Measurements from ENCODE around the gene SLC2A8. TPM values are rescaled to one million over a fixed set of nuclear protein-coding genes. Genes with fewer than 3 reads are reported as not detected.
A peak's percentile ranks its signal among the peaks of the same experiment; 100 is the strongest.

Gene SLC2A8
- total and polyA plus RNA-seq, 4 experiments from 2014 or later = 1.1 to 3.2 (median 2.2) TPM

DNA sequence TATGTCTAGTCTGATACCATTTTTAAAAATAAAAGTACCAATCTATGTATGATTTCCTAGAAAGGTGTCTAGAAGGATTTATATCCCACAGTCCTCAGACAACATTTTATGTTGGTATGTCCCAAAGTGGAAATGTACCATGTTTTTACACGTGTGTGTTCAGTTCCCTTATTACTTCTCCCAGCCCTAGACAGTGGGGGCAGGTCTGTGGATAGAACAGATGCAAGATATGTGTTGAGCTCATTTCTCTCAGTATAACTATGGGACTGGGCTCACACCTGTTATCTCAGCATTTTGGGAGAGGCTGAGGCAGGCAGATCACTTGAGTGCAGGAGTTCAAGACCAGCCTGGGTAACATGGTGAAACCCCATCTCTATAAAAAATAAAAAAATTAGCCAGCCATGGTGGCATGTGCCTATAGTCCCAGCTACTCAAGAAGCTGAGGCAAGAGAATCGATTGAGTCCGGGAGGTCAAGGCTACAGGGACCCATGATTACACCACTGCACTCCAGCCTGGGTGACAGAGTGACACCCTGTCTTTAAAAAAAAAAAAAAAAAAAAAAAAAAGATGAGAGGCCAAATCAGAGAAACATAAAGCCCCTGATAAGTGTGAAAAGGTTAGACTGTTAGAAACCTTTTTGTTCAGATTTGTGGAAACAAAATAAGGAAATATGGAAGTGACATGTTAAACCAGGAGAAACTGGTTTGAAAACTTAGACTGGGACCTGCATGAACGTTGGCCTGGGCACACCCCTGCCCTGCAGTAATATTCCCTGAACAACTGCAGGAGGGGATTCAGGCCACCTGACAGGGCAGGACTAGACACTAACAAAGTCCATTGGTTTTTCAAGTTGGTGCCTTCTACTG lies 7.4 kb upstream of the SLC2A8 start:
- ChIA-PET POLR2A (ENCODE audit: partially characterized antibody) (interaction anchor here (0.6 to 3.6 kb wide), 3 partner anchors 7 to 441 kb away, joined by 3 to 30 read pairs (median 19); partner anchors contain the start of genes LRSAM1, RPL12 and SLC2A8), CTCF (ENCODE audit: partially characterized antibody) (no interaction called here)
- Histone ChIP-seq H3K36me3 (ENCODE audit: insufficient read depth, low read length) (no peaks in the 10 kb centered on the region), H3K4me3 (ENCODE audit: low read length in 2 of 2) (no peak overlapping the region), H3K27me3 (ENCODE audit: insufficient read depth, low read length) (peaks cover 62% of the 10 kb centered on the region), H3K4me1 (ENCODE audit: insufficient read depth, low read length) (peaks cover 23% of the 10 kb centered on the region), H3K9me3 (ENCODE audit: control insufficient read depth in 1 of 2, low read length in 2 of 2) (no peaks in the 10 kb centered on the region), H3K27ac (ENCODE audit: low read depth, low read length) (no peak overlapping the region)
- Mint-ChIP-seq H3K4me1 (peaks cover 15 to 18% (median 18%) of the 10 kb centered on the region in 4 donors), H3K4me3 (no peak overlapping the region), H3K27me3 (peaks cover 50 to 57% of the 10 kb centered on the region in 2 donors), H3K36me3 (no peaks in the 10 kb centered on the region), H3K9me3 (peaks cover 0 to 2% (median 0%) of the 10 kb centered on the region in 8 donors), H3K27ac (peak overlapping the region in 2 of 7 donors; percentile 82 to 93)
- intact Hi-C loops (cut with micrococcal nuclease) = loop anchor here (2.0 kb wide), 1 partner anchor 61 kb away; the partner anchor contains the start of genes LRSAM1 and RPL12
- no peak for DNase-seq

DNA sequence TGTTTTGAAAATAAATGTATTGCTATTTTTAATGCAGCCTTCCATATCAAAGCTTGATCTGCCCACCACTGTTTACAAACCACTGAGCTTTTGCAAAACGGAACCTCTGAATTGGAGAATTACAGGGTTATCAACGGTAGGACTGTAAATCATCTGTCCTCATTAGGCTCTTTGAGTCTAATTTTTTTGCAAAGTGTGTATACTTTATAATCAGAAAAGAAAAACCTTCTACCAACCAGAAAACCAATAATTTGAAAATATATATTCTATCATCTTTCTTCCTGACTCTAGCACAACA lies 6.8 kb upstream of the SLC2A8 start:
- no peak overlapping the region for H3K4me3 ChIP-seq (ENCODE audit: low read length in 2 of 2)
- ChIA-PET POLR2A (ENCODE audit: partially characterized antibody) (interaction anchor here (3.6 kb wide), 1 partner anchor 60 kb away, joined by 30 read pairs; the partner anchor contains the start of genes LRSAM1 and RPL12), CTCF (ENCODE audit: partially characterized antibody) (no interaction called here)
- H3K4me3 Mint-ChIP-seq = no peak overlapping the region
- no peaks in the 10 kb centered on the region for H3K9me3 ChIP-seq (ENCODE audit: control insufficient read depth in 1 of 2, low read length in 2 of 2)
- no peaks in the 10 kb centered on the region for H3K36me3 ChIP-seq (ENCODE audit: insufficient read depth, low read length)
- H3K27ac Mint-ChIP-seq = no peak overlapping the region
- intact Hi-C loops (cut with micrococcal nuclease) = no loop called here
- peaks cover 49 to 55% of the 10 kb centered on the region in 2 donors for H3K27me3 Mint-ChIP-seq
- peaks cover 23% of the 10 kb centered on the region for H3K4me1 ChIP-seq (ENCODE audit: insufficient read depth, low read length)
- H3K4me1 Mint-ChIP-seq = peaks cover 15 to 18% (median 18%) of the 10 kb centered on the region in 4 donors
- H3K27ac ChIP-seq (ENCODE audit: low read depth, low read length) = no peak overlapping the region
- H3K36me3 Mint-ChIP-seq = no peaks in the 10 kb centered on the region
- peaks cover 59% of the 10 kb centered on the region for H3K27me3 ChIP-seq (ENCODE audit: insufficient read depth, low read length)
- DNase-seq = no peak
- H3K9me3 Mint-ChIP-seq = peaks cover 0 to 2% (median 0%) of the 10 kb centered on the region in 8 donors

DNA sequence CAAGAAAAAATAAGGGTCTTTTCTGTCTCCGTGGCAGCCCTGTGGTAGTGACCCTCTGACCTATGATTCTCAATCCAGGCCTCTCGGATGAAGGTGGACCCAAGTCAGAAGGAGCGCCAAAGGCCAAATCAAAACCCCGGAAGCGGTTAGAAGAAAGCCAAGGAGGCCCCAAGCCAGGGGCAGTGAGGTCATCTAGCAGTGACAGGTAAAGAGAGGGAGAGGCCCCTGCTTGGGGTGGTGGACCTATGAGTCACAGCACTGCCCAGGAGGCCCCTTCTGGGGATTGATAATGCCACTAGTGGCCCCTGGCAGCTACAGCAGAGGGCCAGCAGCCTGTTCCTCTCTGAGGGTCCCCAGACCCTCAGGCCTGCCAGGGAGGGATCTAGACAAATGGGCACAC lies 6.4 kb upstream of the SLC2A8 start:
- Histone ChIP-seq H3K27ac (ENCODE audit: low read depth, low read length) (no peak overlapping the region), H3K27me3 (ENCODE audit: insufficient read depth, low read length) (peaks cover 57% of the 10 kb centered on the region), H3K9me3 (ENCODE audit: control insufficient read depth in 1 of 2, low read length in 2 of 2) (no peaks in the 10 kb centered on the region), H3K4me3 (ENCODE audit: low read length in 2 of 2) (no peak overlapping the region), H3K4me1 (ENCODE audit: insufficient read depth, low read length) (peaks cover 23% of the 10 kb centered on the region), H3K36me3 (ENCODE audit: insufficient read depth, low read length) (no peaks in the 10 kb centered on the region)
- Mint-ChIP-seq H3K27ac (no peak overlapping the region), H3K4me1 (peaks cover 16 to 18% (median 18%) of the 10 kb centered on the region in 4 donors), H3K9me3 (peaks cover 0 to 1% (median 0%) of the 10 kb centered on the region in 8 donors), H3K36me3 (no peaks in the 10 kb centered on the region), H3K27me3 (peaks cover 49 to 53% of the 10 kb centered on the region in 2 donors), H3K4me3 (no peak overlapping the region)
- no peak for DNase-seq
- intact Hi-C loops (cut with micrococcal nuclease) = no loop called here
- ChIA-PET CTCF (ENCODE audit: partially characterized antibody) (no interaction called here), POLR2A (ENCODE audit: partially characterized antibody) (interaction anchor here (3.6 kb wide), 1 partner anchor 60 kb away, joined by 30 read pairs; the partner anchor contains the start of genes LRSAM1 and RPL12)

DNA sequence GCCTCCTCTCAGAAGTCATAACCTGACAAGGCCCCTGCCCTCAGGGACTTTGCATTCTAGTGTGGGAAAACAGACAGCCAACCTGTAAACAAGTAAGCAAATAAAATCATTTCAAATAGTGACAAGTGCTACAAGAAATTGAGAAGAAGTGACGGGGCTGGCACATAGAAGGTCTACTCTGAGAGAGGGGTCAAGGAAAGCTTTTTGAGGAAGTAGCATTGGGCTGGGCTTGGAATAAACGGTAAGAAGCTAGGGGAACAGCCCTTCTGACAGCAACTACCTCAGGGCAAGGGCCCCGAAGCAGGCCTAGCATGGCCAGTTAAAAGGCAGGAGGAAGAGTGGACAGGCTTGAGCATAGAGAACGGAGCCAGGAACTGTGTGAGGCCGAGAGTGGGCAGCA lies 4.8 kb upstream of the SLC2A8 start:
- no peak overlapping the region for H3K4me3 Mint-ChIP-seq
- H3K27ac ChIP-seq (ENCODE audit: low read depth, low read length) = no peak overlapping the region
- ChIA-PET CTCF (ENCODE audit: partially characterized antibody) (interaction anchor here (1.3 kb wide), 1 partner anchor 11 kb away, joined by 4 read pairs; no protein-coding TSS in a partner anchor), POLR2A (ENCODE audit: partially characterized antibody) (no interaction called here)
- no peaks in the 10 kb centered on the region for H3K9me3 Mint-ChIP-seq
- peaks cover 56% of the 10 kb centered on the region for H3K27me3 ChIP-seq (ENCODE audit: insufficient read depth, low read length)
- H3K4me3 ChIP-seq (ENCODE audit: low read length in 2 of 2) = no peak overlapping the region
- peaks cover 49 to 50% of the 10 kb centered on the region in 2 donors for H3K27me3 Mint-ChIP-seq
- no peaks in the 10 kb centered on the region for H3K36me3 ChIP-seq (ENCODE audit: insufficient read depth, low read length)
- peaks cover 34% of the 10 kb centered on the region for H3K4me1 ChIP-seq (ENCODE audit: insufficient read depth, low read length)
- no peaks in the 10 kb centered on the region for H3K36me3 Mint-ChIP-seq
- no peak overlapping the region for H3K27ac Mint-ChIP-seq
- intact Hi-C loops (cut with micrococcal nuclease) = no loop called here
- no peak for DNase-seq
- H3K4me1 Mint-ChIP-seq = peaks cover 17 to 31% (median 23%) of the 10 kb centered on the region in 4 donors
- no peaks in the 10 kb centered on the region for H3K9me3 ChIP-seq (ENCODE audit: control insufficient read depth in 1 of 2, low read length in 2 of 2)

DNA sequence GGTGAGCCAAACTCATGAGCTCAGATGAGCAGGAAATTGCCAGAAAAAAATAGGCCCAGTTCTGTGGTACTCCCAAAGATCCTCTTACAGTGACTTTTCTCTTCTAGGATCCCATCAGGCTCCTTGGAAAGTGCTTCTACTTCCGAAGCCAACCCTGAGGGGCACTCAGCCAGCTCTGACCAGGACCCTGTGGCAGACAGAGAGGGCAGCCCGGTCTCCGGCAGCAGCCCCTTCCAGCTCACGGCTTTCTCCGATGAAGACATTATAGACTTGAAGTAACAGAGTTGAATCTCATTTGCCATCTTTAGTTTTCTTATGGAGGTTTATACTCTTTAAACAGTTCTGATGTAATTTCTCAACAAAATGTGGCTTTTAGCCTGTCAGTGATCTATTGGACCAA lies 4.0 kb upstream of the SLC2A8 start:
- ChIA-PET POLR2A (ENCODE audit: partially characterized antibody) (interaction anchor here (1.2 kb wide), 1 partner anchor 58 kb away, joined by 4 read pairs; no protein-coding TSS in a partner anchor), CTCF (ENCODE audit: partially characterized antibody) (interaction anchor here (1.3 kb wide), 1 partner anchor 12 kb away, joined by 4 read pairs; no protein-coding TSS in a partner anchor)
- H3K4me3 ChIP-seq (ENCODE audit: low read length in 2 of 2) = no peak overlapping the region
- no peak overlapping the region for H3K4me3 Mint-ChIP-seq
- DNase-seq = no peak
- intact Hi-C loops (cut with micrococcal nuclease) = no loop called here
- H3K36me3 Mint-ChIP-seq = no peaks in the 10 kb centered on the region
- peaks cover 49 to 50% of the 10 kb centered on the region in 2 donors for H3K27me3 Mint-ChIP-seq
- H3K27ac ChIP-seq (ENCODE audit: low read depth, low read length) = no peak overlapping the region
- H3K9me3 ChIP-seq (ENCODE audit: control insufficient read depth in 1 of 2, low read length in 2 of 2) = no peaks in the 10 kb centered on the region
- no peaks in the 10 kb centered on the region for H3K36me3 ChIP-seq (ENCODE audit: insufficient read depth, low read length)
- H3K27ac Mint-ChIP-seq = no peak overlapping the region
- H3K4me1 ChIP-seq (ENCODE audit: insufficient read depth, low read length) = peaks cover 32% of the 10 kb centered on the region
- peaks cover 17 to 31% (median 23%) of the 10 kb centered on the region in 4 donors for H3K4me1 Mint-ChIP-seq
- no peaks in the 10 kb centered on the region for H3K9me3 Mint-ChIP-seq
- peaks cover 57% of the 10 kb centered on the region for H3K27me3 ChIP-seq (ENCODE audit: insufficient read depth, low read length)

DNA sequence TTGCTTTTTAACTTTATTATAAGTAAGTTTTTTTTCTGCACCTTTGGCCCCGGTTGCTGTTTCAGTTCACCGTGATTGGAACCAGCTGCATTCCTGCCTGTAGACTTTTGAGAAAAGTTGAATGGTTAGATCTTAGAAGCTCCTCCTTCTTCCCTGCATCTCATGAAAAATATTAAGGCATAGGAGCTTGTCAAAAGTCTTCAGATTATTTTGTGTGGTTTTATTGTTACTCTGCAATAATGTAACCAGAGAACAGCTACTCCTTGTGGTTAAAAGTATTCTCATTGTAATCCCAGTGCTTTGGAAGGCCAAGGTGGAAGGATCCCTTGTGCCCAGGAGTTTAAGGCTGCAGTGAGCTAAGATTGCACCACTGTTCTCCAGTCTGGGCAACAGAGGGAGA lies 3.3 kb upstream of the SLC2A8 start:
- Mint-ChIP-seq H3K36me3 (no peaks in the 10 kb centered on the region), H3K27me3 (peaks cover 49 to 51% of the 10 kb centered on the region in 2 donors), H3K4me3 (no peak overlapping the region), H3K4me1 (peaks cover 12 to 31% (median 21%) of the 10 kb centered on the region in 4 donors), H3K27ac (no peak overlapping the region), H3K9me3 (no peaks in the 10 kb centered on the region)
- Histone ChIP-seq H3K4me1 (ENCODE audit: insufficient read depth, low read length) (peaks cover 32% of the 10 kb centered on the region), H3K9me3 (ENCODE audit: control insufficient read depth in 1 of 2, low read length in 2 of 2) (no peaks in the 10 kb centered on the region), H3K4me3 (ENCODE audit: low read length in 2 of 2) (no peak overlapping the region), H3K27ac (ENCODE audit: low read depth, low read length) (no peak overlapping the region), H3K36me3 (ENCODE audit: insufficient read depth, low read length) (no peaks in the 10 kb centered on the region), H3K27me3 (ENCODE audit: insufficient read depth, low read length) (peaks cover 64% of the 10 kb centered on the region)
- no peak for DNase-seq
- ChIA-PET CTCF (ENCODE audit: partially characterized antibody) (no interaction called here), POLR2A (ENCODE audit: partially characterized antibody) (interaction anchor here (1.2 kb wide), 1 partner anchor 57 kb away, joined by 4 read pairs; no protein-coding TSS in a partner anchor)
- intact Hi-C loops (cut with micrococcal nuclease) = no loop called here

All from CD4-positive, alpha-beta memory T cell (primary cell).